Uterus (tissue), 2 donors: ENCODE results near the gene P2RY12.

Experiments used
- CTCF ChIP-seq, 4 experiments: fragments of 200-600 bp in 2 of 4; fragments of 450-650 bp in 2 of 4; sonication (generic) in 2 of 4; IDR thresholded peaks; one replicate each; pipeline ENCODE4 v1.5.1; 2016 to 2019; ENCODE audit warnings: antibody characterized with exemption in 4 of 4, mild to moderate bottlenecking in 2 of 4, moderate library complexity in 1 of 4
- POLR2A ChIP-seq, 2 donors: fragments of 450-650 bp; IDR thresholded peaks; one replicate each; pipeline ENCODE4 v1.6.1; 2016; ENCODE audit warnings: antibody characterized with exemption in 2 of 2, mild to moderate bottlenecking in 1 of 2, moderate library complexity in 1 of 2

GRCh38 chr3:151316267-151316991 is 68.1 kb downstream of the P2RY12 start, which contains the start of gene GPR87:
- TF ChIP-seq CTCF (IDR thresholded peaks at IDR 0.05) (no peak), POLR2A (IDR thresholded peaks at IDR 0.05) (no peak)
